K562 (cell line): ENCODE data around the gene RAI14.

Experiments used
- BRF2 ChIP-seq: IDR thresholded peaks from 3 replicates; pipeline ENCODE4 v1.6.1; 2011; ENCODE audit warnings: borderline replicate concordance, mild to moderate bottlenecking; ENCODE audit not compliant: insufficient read length, insufficient read depth
- HCFC1 ChIP-seq: IDR thresholded peaks from 2 replicates; pipeline ENCODE4 v1.6.1; 2012; ENCODE audit warnings: low read depth, low read length, improper control_type of control experiment
- MTA2 ChIP-seq: fragments of 450-650 bp; IDR thresholded peaks from 2 replicates; pipeline ENCODE4 v1.6.1; 2016; ENCODE audit warnings: low read depth
- SP1 ChIP-seq: sonication (generic); formaldehyde crosslinking; IDR thresholded peaks from 2 replicates; pipeline ENCODE4 v1.8.1; 2022; ENCODE audit warnings: mild to moderate bottlenecking, missing genetic modification reagents
- TF ChIP-seq, protein P1 (sequence below): fragments of 250-450 bp; sonication (Bioruptor Pico); IDR thresholded peaks from 2 replicates; pipeline ENCODE4 v1.8.0; 2022; ENCODE audit warnings: moderate library complexity, mild to moderate bottlenecking, inconsistent platforms
- TF ChIP-seq, protein P2 (sequence below), 3 experiments: IDR thresholded peaks in 2 of 3; conservative IDR thresholded peaks in 1 of 3; 2 replicates each; pipeline ENCODE4 v1.5.1; 2011 to 2012; ENCODE audit warnings: low read length in 3 of 3, mild to moderate bottlenecking in 3 of 3, control low read depth in 2 of 3, improper control_type of control experiment in 1 of 3, inconsistent platforms in 1 of 3, low read depth in 1 of 3, mixed read lengths in 1 of 3, moderate library complexity in 1 of 3; ENCODE audit not compliant: insufficient read depth in 2 of 3

DNA sequence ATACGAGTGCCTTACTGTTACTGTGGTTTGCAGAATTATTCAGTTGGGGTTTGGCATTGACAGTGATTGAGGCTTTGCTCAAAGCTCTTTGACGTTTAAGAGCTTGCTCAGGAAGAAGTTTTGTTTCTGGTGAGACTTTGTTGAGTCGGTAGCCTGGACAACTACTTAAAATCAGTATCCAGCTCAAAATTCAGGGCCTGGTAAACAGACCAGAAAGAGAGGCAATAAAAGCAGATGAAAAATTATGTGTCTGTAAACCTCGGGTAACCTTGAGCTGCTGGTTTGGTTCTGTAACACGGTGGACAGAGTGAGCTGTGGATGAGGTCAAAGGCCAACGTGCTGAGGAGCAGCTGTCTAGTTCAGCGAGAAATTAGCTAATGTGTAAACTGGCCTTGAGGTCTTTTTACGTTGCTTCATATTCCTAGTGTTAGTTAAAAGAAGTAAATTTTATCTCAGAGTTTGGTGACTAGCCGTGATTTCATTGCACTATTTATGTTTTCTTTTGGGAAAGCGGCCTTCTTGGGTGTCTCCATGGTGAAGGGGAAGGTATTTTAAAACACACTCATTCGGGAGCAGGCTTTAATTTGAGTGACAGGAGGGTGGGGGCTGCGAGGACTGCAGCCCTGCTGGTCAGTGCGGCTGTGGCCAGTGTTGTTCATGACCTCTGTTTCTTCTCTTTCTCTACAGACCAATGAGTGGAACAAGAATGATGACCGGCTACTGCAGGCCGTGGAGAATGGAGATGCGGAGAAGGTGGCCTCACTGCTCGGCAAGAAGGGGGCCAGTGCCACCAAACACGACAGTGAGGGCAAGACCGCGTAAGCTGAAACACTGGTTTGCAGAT, 100.9 kb downstream of the RAI14 start:
- TF ChIP-seq HCFC1 (no peak), BRF2 (no peak), SP1 (no peak), MTA2 (no peak)
- TF ChIP-seq, protein P1, sequence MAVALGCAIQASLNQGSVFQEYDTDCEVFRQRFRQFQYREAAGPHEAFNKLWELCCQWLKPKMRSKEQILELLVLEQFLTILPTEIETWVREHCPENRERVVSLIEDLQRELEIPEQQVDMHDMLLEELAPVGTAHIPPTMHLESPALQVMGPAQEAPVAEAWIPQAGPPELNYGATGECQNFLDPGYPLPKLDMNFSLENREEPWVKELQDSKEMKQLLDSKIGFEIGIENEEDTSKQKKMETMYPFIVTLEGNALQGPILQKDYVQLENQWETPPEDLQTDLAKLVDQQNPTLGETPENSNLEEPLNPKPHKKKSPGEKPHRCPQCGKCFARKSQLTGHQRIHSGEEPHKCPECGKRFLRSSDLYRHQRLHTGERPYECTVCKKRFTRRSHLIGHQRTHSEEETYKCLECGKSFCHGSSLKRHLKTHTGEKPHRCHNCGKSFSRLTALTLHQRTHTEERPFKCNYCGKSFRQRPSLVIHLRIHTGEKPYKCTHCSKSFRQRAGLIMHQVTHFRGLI (CRISPR knock-in tag): no peak
- TF ChIP-seq, protein P2, sequence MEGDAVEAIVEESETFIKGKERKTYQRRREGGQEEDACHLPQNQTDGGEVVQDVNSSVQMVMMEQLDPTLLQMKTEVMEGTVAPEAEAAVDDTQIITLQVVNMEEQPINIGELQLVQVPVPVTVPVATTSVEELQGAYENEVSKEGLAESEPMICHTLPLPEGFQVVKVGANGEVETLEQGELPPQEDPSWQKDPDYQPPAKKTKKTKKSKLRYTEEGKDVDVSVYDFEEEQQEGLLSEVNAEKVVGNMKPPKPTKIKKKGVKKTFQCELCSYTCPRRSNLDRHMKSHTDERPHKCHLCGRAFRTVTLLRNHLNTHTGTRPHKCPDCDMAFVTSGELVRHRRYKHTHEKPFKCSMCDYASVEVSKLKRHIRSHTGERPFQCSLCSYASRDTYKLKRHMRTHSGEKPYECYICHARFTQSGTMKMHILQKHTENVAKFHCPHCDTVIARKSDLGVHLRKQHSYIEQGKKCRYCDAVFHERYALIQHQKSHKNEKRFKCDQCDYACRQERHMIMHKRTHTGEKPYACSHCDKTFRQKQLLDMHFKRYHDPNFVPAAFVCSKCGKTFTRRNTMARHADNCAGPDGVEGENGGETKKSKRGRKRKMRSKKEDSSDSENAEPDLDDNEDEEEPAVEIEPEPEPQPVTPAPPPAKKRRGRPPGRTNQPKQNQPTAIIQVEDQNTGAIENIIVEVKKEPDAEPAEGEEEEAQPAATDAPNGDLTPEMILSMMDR (IDR thresholded peaks at IDR 0.05 in 2 of 3, conservative IDR thresholded peaks at IDR 0.05 in 1 of 3; ENCODE audit: insufficient read depth in 2 of 3, low read depth in 1 of 3, low read length in 3 of 3): no peak
